ENCODE data around the gene COL9A1. TPM values are rescaled to one million over a fixed set of nuclear protein-coding genes. Genes with fewer than 3 reads are reported as not detected.

Gene COL9A1
- total and polyA plus RNA-seq, 9 of the 15 experiments (the other 6 are each of a cell fraction or from before 2014, with no cell fraction given), result 0.01 to 0.13 (median 0.06) TPM; not detected in 1

- 0 out of 2 replicates have a peak, but pooled peaks have one; percentile 38 for TF ChIP-seq ZNF407 (IDR thresholded peaks at IDR 0.05; ENCODE audit: low read depth)
- TF ChIP-seq CTCFL (IDR thresholded peaks at IDR 0.05; ENCODE audit: borderline replicate concordance, insufficient read depth, low read depth, low read length, poor library complexity, severe bottlenecking), result no peak
- TF ChIP-seq ZFP91 (CRISPR knock-in tag; IDR thresholded peaks at IDR 0.05), result no peak
- no peak for TF ChIP-seq XRCC4 (IDR thresholded peaks at IDR 0.05; ENCODE audit: extremely low read depth, insufficient read depth, insufficient read length)
- TF ChIP-seq LEF1 (IDR thresholded peaks at IDR 0.05), result no peak; the same call in 1 of the 2 replicates
- no peak for TF ChIP-seq BHLHE40 (IDR thresholded peaks at IDR 0.05; ENCODE audit: low read length)
- TF ChIP-seq BRCA1 (IDR thresholded peaks at IDR 0.05), result no peak
- no peak for TF ChIP-seq BRCA1 (CRISPR knock-in tag; IDR thresholded peaks at IDR 0.05)
- no peak for TF ChIP-seq MYBL2 (IDR thresholded peaks at IDR 0.05; ENCODE audit: low read depth)
- TF ChIP-seq MYBL2 (CRISPR knock-in tag; IDR thresholded peaks at IDR 0.05; ENCODE audit: borderline replicate concordance), result no peak
- no peak for TF ChIP-seq MAFF (IDR thresholded peaks at IDR 0.05; ENCODE audit: low read length)
- TF ChIP-seq ZNF668 (CRISPR knock-in tag; IDR thresholded peaks at IDR 0.05), result no peak
- no peak for TF ChIP-seq ZNF217 (CRISPR knock-in tag; IDR thresholded peaks at IDR 0.05)
- no peak for TF ChIP-seq BRF2 (IDR thresholded peaks at IDR 0.05; ENCODE audit: borderline replicate concordance, insufficient read depth, insufficient read length)
- TF ChIP-seq ZNF253 (CRISPR knock-in tag; conservative IDR thresholded peaks at IDR 0.05), result no peak
Measured at GRCh38 chr6:70282312-70282918, 20.5 kb downstream of the COL9A1 start (continued).

Data from K562 (cell line).